Stimulated activated CD8-positive, alpha-beta memory T cell treated with anti-CD3 and anti-CD28 coated beads, Interleukin-7, amount 100 ng/mL, for 24 hours (primary cell): Measurements from ENCODE around the gene SLC25A12.
"Not testable (repeated sequence)": the region's sequence is repeated elsewhere in the genome, so short reads cannot be mapped to it uniquely, and the experiment has no call there.

ENCODE experiments used
- DNase-seq: peaks from one replicate; pipeline ENCODE4 v3.0.0-alpha.2; 2020; ENCODE audit warnings: low read depth

The SLC25A12 gene

GRCh38 chr2:171893824-171894611, at the start of gene SLC25A12:
TSS of gene SLC25A12 (minus strand) at chr2:171894244. CDS start at chr2:171894214, 30 bp downstream.
- peak; percentile 32 for DNase-seq

- no peak for DNase-seq
These were observed 47.3 kb upstream of the SLC25A12 start for GRCh38 chr2:171941316-171941699.

GRCh38 chr2:171939743-171940071, 45.7 kb upstream of the SLC25A12 start:
- DNase-seq: no peak

- no peak for DNase-seq
These were observed 45.2 kb upstream of the SLC25A12 start for GRCh38 chr2:171939058-171939742.

GRCh38 chr2:171930385-171930784, 36.3 kb upstream of the SLC25A12 start:
- no peak for DNase-seq

- no peak for DNase-seq
These were observed 30.3 kb upstream of the SLC25A12 start for GRCh38 chr2:171924170-171924942.

GRCh38 chr2:171923206-171923605, 29.2 kb upstream of the SLC25A12 start:
- DNase-seq: no peak

- DNase-seq: peak; percentile 96
These were observed 28.4 kb upstream of the SLC25A12 start, which contains the start of gene HAT1 for GRCh38 chr2:171922230-171923022. TSS of gene HAT1 (plus strand) at chr2:171922461. CDS start at chr2:171922501, 40 bp downstream.

- no peak for DNase-seq
These were observed 27.9 kb upstream of the SLC25A12 start for GRCh38 chr2:171921970-171922229.

- DNase-seq: no peak
These were observed 25.4 kb upstream of the SLC25A12 start for GRCh38 chr2:171919453-171919852.

GRCh38 chr2:171913517-171913916, 19.5 kb upstream of the SLC25A12 start:
- DNase-seq: no peak

GRCh38 chr2:171910494-171910893, 16.4 kb upstream of the SLC25A12 start:
- no peak for DNase-seq

GRCh38 chr2:171909266-171909665, 15.2 kb upstream of the SLC25A12 start:
- DNase-seq: no peak

GRCh38 chr2:171908235-171908634, 14.2 kb upstream of the SLC25A12 start:
- no peak for DNase-seq

GRCh38 chr2:171902840-171903420, 8.9 kb upstream of the SLC25A12 start:
- DNase-seq: no peak

GRCh38 chr2:171899623-171900282, 5.7 kb upstream of the SLC25A12 start:
- not testable (repeated sequence) for DNase-seq

- no peak for DNase-seq
These were observed 1.7 kb upstream of the SLC25A12 start for GRCh38 chr2:171895786-171896185.

- DNase-seq: no peak
These were observed 536 bp upstream of the SLC25A12 start for GRCh38 chr2:171894612-171894947.

- no peak for DNase-seq
These were observed 734 bp downstream of the SLC25A12 start for GRCh38 chr2:171893196-171893823.

GRCh38 chr2:171889808-171890207, 4.2 kb downstream of the SLC25A12 start:
- no peak for DNase-seq

- no peak for DNase-seq
These were observed 4.7 kb downstream of the SLC25A12 start for GRCh38 chr2:171889333-171889732.
